Activated CD4-positive, alpha-beta memory T cell treated with anti-CD3 and anti-CD28 coated beads, Interleukin-2, amount 10 ng/mL, durations not matched to agents 7 days and 5 days (primary cell): Measurements from ENCODE around the gene PPL. TPM values are rescaled to one million over a fixed set of nuclear protein-coding genes. Genes with fewer than 3 reads are reported as not detected.
"Not testable (repeated sequence)": the region's sequence is repeated elsewhere in the genome, so short reads cannot be mapped to it uniquely, and the experiment has no call there.

ENCODE experiments used
- CTCF ChIA-PET: fragments of 350-600 bp; sonication (Branson Sonifier 250); formaldehyde crosslinking; loops from one replicate; lab custom pipeline; 2021; ENCODE audit warnings: antibody characterized with exemption, inconsistent platforms; lab: Charles Lee
- POLR2A ChIA-PET: fragments of 350-600 bp; sonication (Branson Sonifier 250); formaldehyde crosslinking; loops from one replicate; lab custom pipeline; 2021; ENCODE audit warnings: antibody characterized with exemption; lab: Charles Lee
- DNase-seq: peaks from one replicate; pipeline ENCODE4 v3.0.0-alpha.2; 2020
- H3K27ac Mint-ChIP-seq: one replicate; pipeline ENCODE4 v1.8.0; 2021; ENCODE audit warnings: mild to moderate bottlenecking, mixed read lengths
- H3K27me3 Mint-ChIP-seq: one replicate; pipeline ENCODE4 v1.8.0; 2021; ENCODE audit warnings: mixed read lengths
- H3K36me3 Mint-ChIP-seq: one replicate; pipeline ENCODE4 v1.8.0; 2021; ENCODE audit warnings: low read depth, mixed read lengths
- H3K4me1 Mint-ChIP-seq: one replicate; pipeline ENCODE4 v1.8.0; 2021; ENCODE audit warnings: mixed read lengths
- H3K4me3 Mint-ChIP-seq: one replicate; pipeline ENCODE4 v1.8.0; 2021; ENCODE audit warnings: mild to moderate bottlenecking, mixed read lengths
- H3K9me3 Mint-ChIP-seq: one replicate; pipeline ENCODE4 v1.8.0; 2021; ENCODE audit warnings: mixed read lengths
- total RNA-seq, 2 experiments: library from RNA; stranded (reverse); gene quantifications; one replicate each; pipeline ENCODE4 v1.2.3, GENCODE V29; 2021

The PPL gene
- total RNA-seq, 2 experiments from 2014 or later, result 0.08 TPM; not detected in 1

DNA sequence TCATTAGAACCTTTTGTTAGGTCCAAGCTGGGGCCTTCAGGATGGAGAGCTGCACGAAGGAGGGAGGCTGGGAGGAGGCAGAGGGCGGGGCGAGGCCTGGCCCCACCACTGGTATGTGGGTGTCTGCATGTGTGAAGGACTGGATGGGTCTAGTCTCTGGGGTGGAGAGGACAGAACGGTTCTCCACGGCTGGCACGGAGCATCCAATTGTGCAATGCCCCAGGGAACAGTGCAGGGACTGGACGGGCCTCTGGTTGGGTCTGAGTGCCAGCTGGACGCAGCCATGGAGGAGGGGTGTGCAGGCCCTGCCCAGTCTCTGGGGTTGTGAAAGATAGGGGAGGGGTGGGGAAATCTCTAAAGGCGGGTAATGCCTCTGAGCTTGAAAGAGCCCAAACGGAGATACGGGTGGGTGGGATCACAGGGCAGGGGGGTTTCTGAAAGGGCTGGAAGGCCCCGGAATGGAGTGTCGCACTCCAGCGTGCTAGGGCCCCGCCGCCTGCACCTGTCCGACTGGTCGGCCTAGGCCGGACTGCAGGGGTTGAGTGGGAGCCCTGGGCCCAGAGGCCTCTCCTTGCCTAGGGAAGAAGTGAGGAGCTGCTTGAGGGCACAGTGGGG is 1.6 kb downstream of the PPL start:
- no peak for DNase-seq
- Mint-ChIP-seq H3K27ac (no peak overlapping the region), H3K9me3 (no peaks in the 10 kb centered on the region), H3K36me3 (no peaks in the 10 kb centered on the region), H3K27me3 (peaks cover 30% of the 10 kb centered on the region), H3K4me3 (no peak overlapping the region), H3K4me1 (peaks cover 6% of the 10 kb centered on the region)
- ChIA-PET CTCF (no interaction called here), POLR2A (no interaction called here)

GRCh38 chr16:4934591-4934990 is 2.4 kb downstream of the PPL start:
- POLR2A ChIA-PET, result no interaction called here
- Mint-ChIP-seq H3K4me3 (no peak overlapping the region), H3K27me3 (peaks cover 31% of the 10 kb centered on the region), H3K27ac (no peak overlapping the region), H3K4me1 (peaks cover 6% of the 10 kb centered on the region), H3K36me3 (no peaks in the 10 kb centered on the region), H3K9me3 (no peaks in the 10 kb centered on the region)
- no peak for DNase-seq
- CTCF ChIA-PET, result no interaction called here

DNA sequence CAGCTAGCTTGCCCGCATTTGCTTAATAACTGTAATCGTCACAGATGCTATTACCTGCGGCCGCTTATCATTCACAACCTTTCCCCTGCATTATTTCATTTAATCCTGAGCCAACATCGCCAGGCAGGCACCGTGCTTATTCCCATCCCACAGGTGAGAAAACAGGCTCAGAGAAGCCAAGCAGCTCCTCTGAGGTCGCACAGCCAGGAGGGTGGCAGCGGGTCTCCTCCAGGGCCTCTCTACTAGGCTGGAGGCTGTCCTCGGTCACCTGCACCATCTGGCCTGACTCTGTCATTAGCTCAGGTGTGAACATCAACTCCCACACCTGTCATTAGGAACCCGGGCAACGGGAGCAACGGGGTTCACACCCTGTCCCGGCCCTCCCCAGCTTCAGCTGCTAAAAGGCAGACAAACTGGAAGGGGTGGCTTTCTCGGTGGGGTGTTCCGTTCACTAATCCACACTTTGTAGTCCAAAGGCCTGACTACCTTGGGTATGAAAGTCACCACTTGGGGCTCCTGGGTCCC is 3.0 kb downstream of the PPL start:
- H3K4me1 Mint-ChIP-seq, result peaks cover 6% of the 10 kb centered on the region
- no peaks in the 10 kb centered on the region for H3K9me3 Mint-ChIP-seq
- POLR2A ChIA-PET, result no interaction called here
- H3K4me3 Mint-ChIP-seq, result no peak overlapping the region
- H3K36me3 Mint-ChIP-seq, result no peaks in the 10 kb centered on the region
- CTCF ChIA-PET, result no interaction called here
- peaks cover 31% of the 10 kb centered on the region for H3K27me3 Mint-ChIP-seq
- no peak overlapping the region for H3K27ac Mint-ChIP-seq
- DNase-seq, result no peak

GRCh38 chr16:4933433-4933832 is 3.5 kb downstream of the PPL start:
- Mint-ChIP-seq H3K4me3 (no peak overlapping the region), H3K27ac (no peak overlapping the region), H3K4me1 (peaks cover 6% of the 10 kb centered on the region), H3K27me3 (peaks cover 31% of the 10 kb centered on the region), H3K36me3 (no peaks in the 10 kb centered on the region), H3K9me3 (no peaks in the 10 kb centered on the region)
- CTCF ChIA-PET, result no interaction called here
- DNase-seq, result no peak
- POLR2A ChIA-PET, result no interaction called here

- Mint-ChIP-seq H3K4me1 (no peaks in the 10 kb centered on the region), H3K27me3 (peaks cover 15% of the 10 kb centered on the region), H3K9me3 (peaks cover 7% of the 10 kb centered on the region), H3K27ac (no peak overlapping the region), H3K36me3 (no peaks in the 10 kb centered on the region), H3K4me3 (no peak overlapping the region)
- CTCF ChIA-PET, result interaction anchor here (0.6 kb wide), 1 partner anchor 24 kb away, joined by 4 read pairs; no protein-coding TSS in a partner anchor
- POLR2A ChIA-PET, result no interaction called here
- no peak for DNase-seq
These were observed 5.6 kb downstream of the PPL start for GRCh38 chr16:4931381-4931780.

- H3K36me3 Mint-ChIP-seq, H3K4me1 Mint-ChIP-seq, CTCF ChIA-PET, DNase-seq, H3K27me3 Mint-ChIP-seq, H3K4me3 Mint-ChIP-seq, H3K27ac Mint-ChIP-seq, POLR2A ChIA-PET: not testable (repeated sequence)
- peaks cover 10% of the 10 kb centered on the region for H3K9me3 Mint-ChIP-seq
These were observed 7.3 kb downstream of the PPL start for GRCh38 chr16:4929619-4930018.

- H3K27me3 Mint-ChIP-seq, result peaks cover 5% of the 10 kb centered on the region
- ChIA-PET POLR2A (no interaction called here), CTCF (interaction anchor here (0.6 kb wide), 1 partner anchor 298 kb away, joined by 3 read pairs; no protein-coding TSS in a partner anchor)
- no peak overlapping the region for H3K27ac Mint-ChIP-seq
- no peak for DNase-seq
- H3K36me3 Mint-ChIP-seq, result no peaks in the 10 kb centered on the region
- H3K4me3 Mint-ChIP-seq, result no peak overlapping the region
- H3K4me1 Mint-ChIP-seq, result no peaks in the 10 kb centered on the region
- peaks cover 10% of the 10 kb centered on the region for H3K9me3 Mint-ChIP-seq
These were observed 8.7 kb downstream of the PPL start for GRCh38 chr16:4928227-4928626.

GRCh38 chr16:4927661-4928060 is 9.3 kb downstream of the PPL start:
- CTCF ChIA-PET, result no interaction called here
- H3K4me3 Mint-ChIP-seq, result no peak overlapping the region
- no peak for DNase-seq
- peaks cover 5% of the 10 kb centered on the region for H3K27me3 Mint-ChIP-seq
- H3K27ac Mint-ChIP-seq, result no peak overlapping the region
- no peaks in the 10 kb centered on the region for H3K4me1 Mint-ChIP-seq
- POLR2A ChIA-PET, result no interaction called here
- H3K9me3 Mint-ChIP-seq, result peaks cover 10% of the 10 kb centered on the region
- H3K36me3 Mint-ChIP-seq, result no peaks in the 10 kb centered on the region

DNA sequence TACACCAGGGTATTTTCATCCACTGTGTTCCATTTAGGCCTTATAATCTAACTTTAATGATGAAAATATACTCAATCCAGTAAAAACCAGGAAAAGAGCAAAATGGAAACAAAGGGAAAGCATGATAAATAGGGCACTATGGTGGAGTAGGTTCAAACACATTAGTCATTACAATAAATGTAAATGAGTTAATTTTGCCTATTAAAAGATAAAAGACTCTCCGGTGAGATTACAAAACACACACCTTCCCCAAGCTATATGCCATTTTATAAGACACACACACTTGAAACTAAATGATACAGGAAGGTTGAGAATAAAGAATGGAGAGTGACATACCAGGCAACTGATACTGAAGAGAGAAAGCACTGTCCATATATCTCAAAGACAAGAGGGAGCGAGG is 10.0 kb downstream of the PPL start:
- H3K36me3 Mint-ChIP-seq, result no peaks in the 10 kb centered on the region
- H3K4me3 Mint-ChIP-seq, result no peak overlapping the region
- no peaks in the 10 kb centered on the region for H3K4me1 Mint-ChIP-seq
- H3K9me3 Mint-ChIP-seq, result peaks cover 10% of the 10 kb centered on the region
- no peak for DNase-seq
- ChIA-PET POLR2A (interaction anchor here (0.6 kb wide), 1 partner anchor 285 kb away, joined by 3 read pairs; no protein-coding TSS in a partner anchor), CTCF (interaction anchor here (0.6 kb wide), 1 partner anchor 654 kb away, joined by 3 read pairs; the partner anchor contains the start of gene TFAP4)
- no peak overlapping the region for H3K27ac Mint-ChIP-seq
- peaks cover 3% of the 10 kb centered on the region for H3K27me3 Mint-ChIP-seq

- CTCF ChIA-PET, result no interaction called here
- POLR2A ChIA-PET, result no interaction called here
- Mint-ChIP-seq H3K4me1 (no peaks in the 10 kb centered on the region), H3K36me3 (no peaks in the 10 kb centered on the region), H3K4me3 (no peak overlapping the region), H3K9me3 (peaks cover 10% of the 10 kb centered on the region), H3K27ac (no peak overlapping the region), H3K27me3 (peaks cover 3% of the 10 kb centered on the region)
- no peak for DNase-seq
These were observed 11.2 kb downstream of the PPL start for GRCh38 chr16:4925791-4926190.

- no peaks in the 10 kb centered on the region for H3K36me3 Mint-ChIP-seq
- no peak overlapping the region for H3K27ac Mint-ChIP-seq
- H3K4me1 Mint-ChIP-seq, result no peaks in the 10 kb centered on the region
- ChIA-PET POLR2A (no interaction called here), CTCF (no interaction called here)
- DNase-seq, result no peak
- H3K9me3 Mint-ChIP-seq, result peaks cover 10% of the 10 kb centered on the region
- no peak overlapping the region for H3K4me3 Mint-ChIP-seq
- H3K27me3 Mint-ChIP-seq, result peaks cover 3% of the 10 kb centered on the region
These were observed 11.7 kb downstream of the PPL start for GRCh38 chr16:4925293-4925607.

GRCh38 chr16:4924593-4925292 is 12.2 kb downstream of the PPL start:
- ChIA-PET CTCF (no interaction called here), POLR2A (no interaction called here)
- Mint-ChIP-seq H3K36me3 (no peaks in the 10 kb centered on the region), H3K4me3 (no peak overlapping the region), H3K4me1 (no peaks in the 10 kb centered on the region), H3K9me3 (peaks cover 10% of the 10 kb centered on the region), H3K27ac (no peak overlapping the region), H3K27me3 (peaks cover 1% of the 10 kb centered on the region)
- no peak for DNase-seq

GRCh38 chr16:4923853-4924252 is 13.1 kb downstream of the PPL start:
- CTCF ChIA-PET, result no interaction called here
- POLR2A ChIA-PET, result no interaction called here
- Mint-ChIP-seq H3K4me3 (no peak overlapping the region), H3K36me3 (no peaks in the 10 kb centered on the region), H3K27me3 (peaks cover 1% of the 10 kb centered on the region), H3K27ac (no peak overlapping the region), H3K4me1 (no peaks in the 10 kb centered on the region), H3K9me3 (peaks cover 10% of the 10 kb centered on the region)
- DNase-seq, result no peak
